NCI-H2196 treated with DMSO at 0.1 percent for 48 hours (cell line): ENCODE results near the gene RPH3AL.
"Not testable (repeated sequence)": the region's sequence is repeated elsewhere in the genome, so short reads cannot be mapped to it uniquely, and the experiment has no call there.

Experiments
- DNase-seq: peaks from one replicate; lab custom pipeline; 2025; ENCODE audit not compliant: unreplicated experiment; lab: John Stamatoyannopoulos, UW

The RPH3AL gene

GRCh38 chr17:205148-205669 is 147.4 kb downstream of the RPH3AL start:
- no peak for DNase-seq

GRCh38 chr17:204427-205147 is 148.0 kb downstream of the RPH3AL start:
- DNase-seq: no peak

GRCh38 chr17:202501-202951 is 150.1 kb downstream of the RPH3AL start:
- DNase-seq: no peak

GRCh38 chr17:201736-202135 is 150.9 kb downstream of the RPH3AL start:
- not testable (repeated sequence) for DNase-seq

GRCh38 chr17:201257-201656 is 151.3 kb downstream of the RPH3AL start:
- DNase-seq: not testable (repeated sequence)

- no peak for DNase-seq
Measured at GRCh38 chr17:200586-200985, 152.0 kb downstream of the RPH3AL start.

GRCh38 chr17:199806-200545 is 152.6 kb downstream of the RPH3AL start:
- DNase-seq: no peak

GRCh38 chr17:199191-199604 is 153.4 kb downstream of the RPH3AL start:
- DNase-seq: no peak

GRCh38 chr17:198225-198624 is 154.4 kb downstream of the RPH3AL start:
- not testable (repeated sequence) for DNase-seq

- DNase-seq: no peak
Measured at GRCh38 chr17:197352-197751, 155.3 kb downstream of the RPH3AL start.

- no peak for DNase-seq
Measured at GRCh38 chr17:194828-195602, 157.6 kb downstream of the RPH3AL start.

- no peak for DNase-seq
Measured at GRCh38 chr17:193841-194806, 158.5 kb downstream of the RPH3AL start.

- DNase-seq: no peak
Measured at GRCh38 chr17:193426-193810, 159.2 kb downstream of the RPH3AL start.

GRCh38 chr17:192666-193425 is 159.8 kb downstream of the RPH3AL start:
- DNase-seq: no peak

GRCh38 chr17:189444-189843 is 163.2 kb downstream of the RPH3AL start:
- no peak for DNase-seq

GRCh38 chr17:187130-187529 is 165.5 kb downstream of the RPH3AL start:
- no peak for DNase-seq

- no peak for DNase-seq
Measured at GRCh38 chr17:185445-186138, 167.0 kb downstream of the RPH3AL start.

- DNase-seq: no peak
Measured at GRCh38 chr17:183021-183420, 169.6 kb downstream of the RPH3AL start.
